ENCODE measurements around the gene MRTFA.

GRCh38 chr22:40526960-40527359 lies 109.6 kb downstream of the MRTFA start:
- TF ChIP-seq GATA2 (IDR thresholded peaks at IDR 0.05; ENCODE audit: low read depth, low read length) (no peak), GATA3 (IDR thresholded peaks at IDR 0.05; ENCODE audit: low read depth, low read length) (no peak)
